DND-41 (cell line): Measurements from ENCODE around the gene B4GALT6.

Source experiments
- CTCF ChIP-seq: IDR thresholded peaks from 2 replicates; pipeline ENCODE4 v1.5.1; 2012; ENCODE audit warnings: borderline replicate concordance, low read length, moderate library complexity, mild to moderate bottlenecking; ENCODE audit not compliant: poor library complexity, severe bottlenecking; ENCODE audit errors: extremely low read depth
- EZH2 ChIP-seq: IDR thresholded peaks from 3 replicates; pipeline ENCODE4 v1.6.1; 2012; ENCODE audit warnings: borderline replicate concordance, low read depth, mild to moderate bottlenecking, moderate library complexity, low read length, inconsistent platforms; ENCODE audit not compliant: severe bottlenecking

- TF ChIP-seq CTCF (no peak), EZH2 (no peak)
Measured at GRCh38 chr18:31648966-31649429, 35.4 kb downstream of the B4GALT6 start.
